LNCAP (cell line): Measurements from ENCODE around the gene GPR155.

Source experiments
- CTCF ChIP-seq: fragments of 450-650 bp; IDR thresholded peaks from 2 replicates; pipeline ENCODE4 v1.5.1; 2017; ENCODE audit warnings: mild to moderate bottlenecking

The GPR155 gene

GRCh38 chr2:174395284-174395968 is 91.4 kb downstream of the GPR155 start, which contains the start of gene SCRN3:
Gene SCRN3 (plus strand): TSS chr2:174395730. CDS start chr2:174398284, 2,554 bp downstream.
- TF ChIP-seq CTCF = no peak

- no peak for TF ChIP-seq CTCF
Measured at GRCh38 chr2:174392706-174393105, 94.1 kb downstream of the GPR155 start.

GRCh38 chr2:174389542-174389941 is 97.3 kb downstream of the GPR155 start:
- TF ChIP-seq CTCF = no peak

GRCh38 chr2:174385201-174385600 is 101.6 kb downstream of the GPR155 start:
- no peak for TF ChIP-seq CTCF

GRCh38 chr2:174383796-174384195 is 103.0 kb downstream of the GPR155 start:
- no peak for TF ChIP-seq CTCF
